HG03520 (cell line): ENCODE data around the gene CPXM2.
"Not testable (repeated sequence)": the region's sequence is repeated elsewhere in the genome, so short reads cannot be mapped to it uniquely, and the experiment has no call there.

ENCODE experiments used
- ATAC-seq: cut with Tn5 transposase; IDR thresholded peaks from one replicate; pipeline ENCODE4 v1.9.1; 2021; ENCODE audit warnings: mild to moderate bottlenecking, moderate library complexity; ENCODE audit not compliant: unreplicated experiment

The CPXM2 gene

DNA sequence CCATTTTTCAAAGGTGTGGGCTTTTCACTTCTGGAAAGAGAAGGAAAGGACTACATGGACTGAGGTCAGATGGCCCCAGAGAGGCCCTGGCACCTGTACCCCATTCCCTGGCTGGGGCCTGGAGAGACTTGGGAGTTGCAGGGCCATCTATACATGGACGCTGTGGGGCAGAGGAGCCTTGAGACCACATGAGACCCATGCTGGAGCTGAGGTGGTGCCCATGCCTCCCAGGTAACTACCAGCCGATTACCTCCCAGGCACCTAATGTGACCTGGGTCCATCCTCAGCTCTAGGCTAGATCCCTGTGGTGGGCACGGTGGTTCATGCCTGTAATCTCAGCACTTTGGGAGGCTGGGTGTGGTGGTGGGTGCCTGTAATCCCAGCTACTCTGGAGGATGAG lies 144.2 kb downstream of the CPXM2 start:
- no peak for ATAC-seq

DNA sequence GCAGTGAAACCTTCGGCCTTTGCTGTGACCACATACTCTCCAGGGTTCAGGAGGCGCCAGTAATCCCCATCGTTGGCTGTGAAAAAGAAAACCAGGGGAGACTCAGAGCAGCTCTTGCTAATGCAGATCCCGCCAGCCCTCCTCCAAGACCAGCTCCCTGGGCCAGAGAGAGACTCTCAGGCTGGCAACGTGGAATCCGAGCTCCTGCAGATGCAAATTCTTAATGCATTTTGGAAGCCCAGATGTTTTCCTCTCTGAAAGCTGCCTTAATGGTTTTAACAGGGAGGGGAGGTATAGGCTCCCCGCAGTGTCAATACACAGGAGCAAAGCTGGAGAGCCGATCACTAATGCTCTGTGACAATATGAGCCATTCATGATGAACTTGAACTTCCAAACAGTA lies 144.7 kb downstream of the CPXM2 start:
- no peak for ATAC-seq

- ATAC-seq, result no peak
Measured at GRCh38 chr10:123746520-123746919, 145.1 kb downstream of the CPXM2 start.

GRCh38 chr10:123746061-123746460 lies 145.5 kb downstream of the CPXM2 start:
- ATAC-seq, result no peak

DNA sequence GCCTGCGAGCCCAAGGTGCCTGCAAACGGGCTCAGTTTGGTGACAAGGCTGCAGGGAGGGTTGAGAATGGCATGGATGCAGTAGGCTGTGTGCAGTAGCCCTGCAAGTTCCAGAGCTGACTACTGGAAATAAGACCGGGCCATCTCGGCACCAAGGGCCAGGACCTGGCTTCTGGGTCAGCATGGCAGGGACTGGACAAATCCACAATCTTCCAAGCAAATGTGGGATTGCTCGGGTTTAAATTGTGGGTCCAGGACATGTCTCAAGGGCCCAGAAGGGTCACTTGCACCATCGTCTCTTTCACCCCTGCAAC lies 147.4 kb downstream of the CPXM2 start:
- no peak for ATAC-seq

DNA sequence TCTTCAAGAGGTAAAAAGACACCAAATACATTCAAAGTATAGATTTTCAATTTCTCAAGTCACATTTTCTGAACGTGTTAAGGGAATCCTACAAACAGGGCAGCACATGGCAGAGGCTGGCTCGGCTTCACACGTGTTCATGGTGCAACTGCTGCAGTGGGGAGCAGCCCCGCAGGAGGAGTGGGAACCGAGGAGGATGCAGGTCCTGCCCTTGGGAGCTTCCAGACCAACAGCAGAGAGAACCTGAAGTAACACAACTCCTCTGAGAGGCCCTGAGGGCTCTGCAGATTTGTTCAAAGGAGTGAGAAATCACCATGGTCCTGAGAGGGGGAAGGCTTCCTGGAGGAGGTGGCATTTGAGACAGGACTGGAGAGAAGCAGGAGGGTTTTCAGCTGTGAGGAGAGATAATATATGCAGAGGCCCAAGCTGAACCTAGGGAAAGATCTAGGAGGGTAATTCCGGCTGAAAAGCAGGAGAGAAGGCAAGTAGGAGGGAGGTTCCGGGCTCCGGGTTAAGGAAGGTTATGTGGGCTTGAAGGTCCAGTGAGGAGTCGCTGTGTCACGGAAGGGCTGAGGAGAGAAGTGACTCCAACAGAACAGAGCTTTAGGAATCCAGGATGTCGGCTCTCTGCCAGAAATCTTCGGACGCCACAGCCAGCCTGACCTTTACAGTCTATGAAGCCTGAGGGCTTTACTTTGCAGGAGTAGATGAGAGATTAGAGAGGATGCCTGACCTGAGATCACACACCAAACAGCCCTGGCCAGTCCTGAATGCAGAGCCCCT lies 148.0 kb downstream of the CPXM2 start:
- ATAC-seq, result no peak

- no peak for ATAC-seq
Measured at GRCh38 chr10:123742751-123743440, 148.7 kb downstream of the CPXM2 start.

GRCh38 chr10:123741711-123742110 lies 149.9 kb downstream of the CPXM2 start:
- no peak for ATAC-seq

DNA sequence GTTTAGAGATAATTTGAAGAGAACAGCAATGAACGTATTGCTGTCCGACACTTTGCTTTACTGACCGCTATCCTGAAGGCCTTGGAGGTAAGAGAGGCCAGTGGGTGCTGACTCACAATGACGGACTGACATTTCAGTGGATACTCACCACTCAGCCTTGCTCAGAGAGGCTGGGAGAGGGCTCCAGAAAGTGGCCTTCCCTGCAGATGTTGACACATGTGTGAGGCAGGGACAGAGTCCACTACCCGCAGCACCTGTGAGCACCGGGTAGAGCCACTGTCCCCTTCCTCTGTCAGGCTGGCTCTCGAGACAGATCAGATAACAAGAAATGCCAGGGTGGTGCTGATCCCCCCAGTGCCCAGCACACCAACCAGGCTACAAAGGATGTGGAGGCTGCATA lies 150.5 kb downstream of the CPXM2 start:
- ATAC-seq, result no peak

DNA sequence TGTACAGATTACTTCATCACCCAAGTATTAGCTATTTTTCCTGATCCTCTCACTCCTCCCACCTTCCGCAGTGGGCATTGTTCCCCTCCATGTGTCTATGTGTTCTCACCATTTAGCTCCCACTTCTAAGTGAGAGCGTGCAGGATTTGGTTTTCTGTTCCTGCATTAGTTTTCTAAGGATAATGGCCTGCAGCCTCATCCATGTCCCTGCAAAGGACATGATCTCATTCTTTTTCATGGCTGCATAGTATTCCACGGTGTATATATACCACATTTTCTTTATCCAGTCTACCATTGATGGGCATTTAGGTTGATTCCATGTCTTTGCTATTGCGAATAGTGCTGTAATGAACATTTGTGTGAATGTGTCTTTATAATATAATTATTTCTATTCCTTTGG lies 154.7 kb downstream of the CPXM2 start:
- not testable (repeated sequence) for ATAC-seq

DNA sequence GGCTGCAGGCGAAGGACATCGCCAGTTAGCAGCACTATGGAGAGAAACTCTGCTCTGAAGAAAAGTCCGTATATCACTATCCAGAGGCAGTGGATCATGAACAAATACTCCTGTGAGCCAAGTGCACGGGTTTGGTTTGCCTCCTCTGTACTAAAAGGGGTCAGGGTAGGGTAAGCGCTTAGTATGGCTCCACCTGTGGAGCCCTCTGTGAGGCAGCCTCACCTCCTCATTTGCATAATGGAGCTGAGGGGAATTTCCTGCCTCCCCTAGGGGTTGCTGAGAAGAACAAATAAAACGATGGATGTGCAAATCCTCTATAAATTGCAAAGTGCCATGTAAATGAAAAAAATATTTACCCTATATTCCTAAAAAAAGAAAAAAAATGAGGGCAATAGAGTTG lies 162.1 kb downstream of the CPXM2 start:
- ATAC-seq, result no peak

DNA sequence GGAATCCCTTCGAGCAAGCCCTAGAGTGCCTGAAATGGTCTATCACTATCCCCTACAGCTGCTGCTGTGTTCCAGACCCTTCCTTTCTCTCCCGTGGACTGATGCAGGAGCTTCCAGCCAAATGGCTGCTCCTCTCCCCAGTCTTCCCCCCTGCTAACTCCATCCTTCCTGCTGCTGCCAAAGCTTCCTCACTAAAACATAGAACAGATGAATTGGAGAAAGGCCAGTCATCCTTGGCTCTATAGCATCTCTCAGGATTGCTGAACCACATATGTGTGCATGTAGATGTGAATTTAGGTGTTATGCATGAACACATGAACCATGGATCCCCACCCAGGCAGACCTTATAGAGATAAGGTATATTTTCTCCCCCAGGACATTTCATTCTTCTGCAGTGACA lies 164.8 kb downstream of the CPXM2 start:
- no peak for ATAC-seq

DNA sequence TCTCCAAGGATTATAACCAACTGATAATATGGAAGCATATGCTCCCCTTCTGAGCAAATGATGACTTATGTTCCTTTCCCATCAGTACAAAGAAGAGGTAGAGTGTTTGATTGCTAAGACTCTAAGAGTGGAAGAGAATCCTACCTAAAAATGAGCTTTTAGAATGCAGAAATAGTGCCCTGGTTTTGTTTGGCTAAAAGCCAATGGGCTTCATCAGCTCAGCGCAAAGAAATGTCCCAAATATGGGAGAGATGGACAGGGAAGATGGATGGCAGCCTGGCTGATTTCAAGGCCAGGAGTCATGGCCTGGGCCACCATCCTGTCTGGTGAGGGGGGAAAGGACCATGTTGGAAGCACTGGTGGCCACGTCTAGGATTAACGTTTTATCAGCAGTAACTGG lies 165.2 kb downstream of the CPXM2 start:
- ATAC-seq, result no peak

GRCh38 chr10:123724747-123725146 lies 166.9 kb downstream of the CPXM2 start:
- no peak for ATAC-seq

DNA sequence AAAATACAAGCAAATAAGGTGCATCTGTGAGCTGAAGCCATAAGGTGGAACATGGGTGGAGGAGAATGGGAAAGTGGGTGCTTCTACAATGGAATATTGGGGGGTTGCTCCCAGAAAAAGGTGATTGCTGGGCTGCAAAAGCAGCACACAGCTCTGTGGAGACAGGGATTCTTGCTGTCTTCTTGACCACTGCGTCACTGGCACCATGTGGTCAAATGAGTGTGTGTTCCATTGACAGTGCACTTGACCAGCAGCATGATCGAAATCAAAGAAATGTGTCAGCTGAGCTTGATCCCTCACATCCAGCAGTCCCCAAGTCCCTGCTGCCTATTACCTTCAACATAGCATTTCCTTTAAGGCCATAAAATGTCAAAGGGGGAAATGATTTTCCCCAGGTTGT lies 169.3 kb downstream of the CPXM2 start:
- no peak for ATAC-seq

DNA sequence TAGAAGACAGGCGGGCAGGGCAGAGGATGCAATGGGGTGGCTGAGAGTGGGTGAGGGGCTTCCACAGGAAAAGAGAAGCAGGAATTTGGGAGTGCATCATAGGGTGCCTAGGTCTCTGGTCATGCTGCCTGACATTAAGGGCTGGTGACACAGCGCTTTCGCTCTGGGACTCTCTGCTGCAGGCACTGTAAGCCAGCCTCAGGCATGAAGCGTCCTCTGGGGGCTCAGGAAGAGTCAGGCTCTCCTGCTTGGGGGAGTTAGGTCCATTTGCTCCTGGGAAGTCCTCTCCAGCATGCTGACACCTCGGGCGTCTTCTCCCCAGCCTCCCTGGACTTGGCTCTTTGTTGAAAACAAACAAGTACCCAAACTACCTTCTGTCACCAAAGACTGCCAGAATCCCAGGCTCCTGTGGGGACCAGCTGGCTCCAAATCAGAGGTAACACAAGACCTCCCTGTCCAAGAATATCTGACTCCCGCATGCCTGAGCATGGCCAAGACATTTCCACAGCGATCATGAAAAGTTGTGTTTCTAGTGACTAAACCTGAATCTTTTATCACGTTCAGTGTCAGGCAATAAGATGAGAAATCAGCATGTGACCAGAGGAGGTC lies 170.1 kb downstream of the CPXM2 start:
- ATAC-seq, result no peak

DNA sequence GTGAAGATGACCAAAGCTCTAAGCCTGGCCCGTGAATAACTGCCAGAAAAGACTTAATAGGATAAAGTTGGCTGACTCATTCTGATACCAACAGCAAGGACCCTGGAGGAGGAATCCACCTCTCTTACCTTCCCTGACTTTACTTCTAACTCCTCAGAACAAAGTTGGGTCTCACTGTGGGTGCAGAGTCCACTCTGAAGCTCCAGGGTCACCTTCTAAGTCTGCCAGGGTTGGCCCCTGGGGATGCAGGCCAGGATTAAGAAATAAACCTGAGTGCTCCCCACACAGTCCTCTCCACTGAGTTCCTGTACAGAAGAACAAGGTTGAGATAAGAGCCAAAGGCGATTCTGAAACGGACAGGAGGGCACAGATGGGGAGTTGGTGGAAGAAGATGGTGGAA lies 171.1 kb downstream of the CPXM2 start:
- ATAC-seq, result no peak

DNA sequence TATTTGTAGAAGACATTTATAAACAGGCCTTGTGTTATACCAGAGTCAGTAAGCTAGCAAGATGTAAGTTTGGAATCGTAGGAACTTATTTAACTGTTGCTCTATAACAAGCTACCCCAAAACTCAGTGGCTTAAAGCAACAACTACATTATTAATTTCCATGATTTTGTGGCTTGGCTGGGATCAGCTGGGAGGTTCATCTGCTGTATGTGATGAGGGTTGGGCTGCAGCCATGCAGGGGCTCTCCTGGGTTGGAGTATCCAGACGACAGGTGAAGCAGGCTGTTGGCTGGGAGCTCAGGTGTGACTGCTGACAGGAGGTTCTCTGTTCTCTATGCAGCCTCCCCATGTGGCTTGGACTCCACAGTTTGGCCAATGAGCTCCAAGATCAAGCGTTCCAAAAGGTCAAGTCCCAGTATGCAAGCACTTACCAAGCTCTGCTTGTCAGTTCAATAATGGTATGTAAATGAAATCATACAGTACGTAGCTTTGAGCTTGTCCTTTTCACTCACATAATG lies 173.0 kb downstream of the CPXM2 start:
- ATAC-seq, result no peak

DNA sequence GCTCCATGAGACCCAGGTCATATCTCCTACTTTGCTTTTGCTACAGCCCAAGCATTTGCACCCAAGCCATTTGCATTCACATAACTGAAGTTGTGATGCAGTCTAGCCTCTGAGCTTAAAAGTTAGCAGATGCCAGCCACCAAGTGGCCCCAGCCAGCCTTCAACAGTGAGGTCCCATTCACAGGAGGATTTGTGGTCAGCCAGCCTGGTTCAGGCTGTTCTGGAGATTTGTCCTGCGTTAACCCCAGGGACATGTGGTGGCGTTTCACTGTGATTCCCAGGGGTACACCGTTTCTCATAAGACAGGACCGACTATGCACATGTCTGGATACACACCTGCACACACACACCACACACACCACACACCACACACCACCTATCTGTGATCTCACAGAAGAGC lies 174.3 kb downstream of the CPXM2 start:
- ATAC-seq, result no peak

DNA sequence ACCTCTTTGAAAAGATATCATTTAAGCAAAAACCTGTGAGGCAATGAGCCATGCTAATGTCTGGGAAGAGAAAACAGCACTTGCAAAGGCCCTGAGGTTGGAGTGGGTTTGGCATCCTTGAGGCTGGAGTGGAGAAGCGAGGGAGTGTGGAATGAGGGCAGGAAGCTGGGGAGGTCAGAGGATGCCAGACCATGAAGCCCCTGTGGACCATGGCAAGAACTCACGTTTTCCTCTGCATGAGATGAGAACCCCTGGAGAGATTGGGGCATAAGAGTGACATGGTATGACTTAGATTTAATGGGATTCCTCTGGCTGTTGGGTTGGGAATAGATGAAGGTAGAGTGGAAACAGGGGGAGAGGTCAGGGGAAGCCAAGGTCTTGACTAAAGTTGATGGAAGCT lies 176.1 kb downstream of the CPXM2 start:
- no peak for ATAC-seq

DNA sequence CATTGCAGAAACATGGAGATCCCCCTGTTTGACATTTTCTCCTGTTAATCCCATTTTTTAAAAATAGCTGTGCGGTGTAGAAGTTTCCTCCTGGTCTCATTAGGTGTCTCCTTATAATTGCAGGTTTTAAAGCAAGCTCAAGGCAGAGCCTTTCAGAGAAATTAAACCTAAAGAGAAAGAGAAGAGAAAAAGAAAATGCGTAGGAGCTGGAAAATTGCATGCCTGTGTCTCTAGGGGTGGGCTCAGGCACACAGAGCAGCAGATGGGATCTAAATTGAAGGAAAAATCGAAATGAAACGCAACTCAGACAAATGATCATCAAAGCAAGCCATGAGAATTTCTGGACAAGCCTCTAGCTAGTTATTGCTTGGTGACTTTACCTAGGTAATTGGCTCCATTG lies 185.4 kb downstream of the CPXM2 start:
- no peak for ATAC-seq

DNA sequence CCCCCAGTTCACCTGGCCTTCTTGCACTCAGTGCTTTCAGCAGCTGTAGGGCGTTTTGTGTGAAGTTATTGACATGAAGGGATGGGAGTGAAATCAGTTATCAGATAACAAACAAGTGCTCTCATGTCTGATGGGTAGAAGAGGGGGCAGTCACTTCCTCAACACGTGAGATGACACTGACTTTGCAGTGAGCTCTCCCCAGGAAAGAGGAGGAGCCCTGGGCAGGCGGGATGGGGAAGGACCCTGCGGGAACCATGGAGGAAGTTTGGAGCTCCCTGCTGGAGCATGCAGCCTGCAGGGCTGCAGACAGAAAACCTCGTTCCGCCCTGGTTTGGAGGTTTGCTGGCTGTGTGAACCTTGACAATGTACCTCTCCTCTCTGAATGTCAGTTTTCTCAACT lies 186.8 kb downstream of the CPXM2 start:
- no peak for ATAC-seq
